Measurements from ENCODE around the gene SEPTIN14.
"Not testable (repeated sequence)": the region's sequence is repeated elsewhere in the genome, so short reads cannot be mapped to it uniquely, and the experiment has no call there.

The SEPTIN14 gene

GRCh38 chr7:55778631-55779030, 83.9 kb downstream of the SEPTIN14 start:
- DNase-seq: no peak

GRCh38 chr7:55776196-55776595, 86.4 kb downstream of the SEPTIN14 start:
- no peak for DNase-seq

GRCh38 chr7:55775051-55775420, 87.5 kb downstream of the SEPTIN14 start:
- no peak for DNase-seq

GRCh38 chr7:55774327-55775050, 88.1 kb downstream of the SEPTIN14 start:
- peak; percentile 94 for DNase-seq

- no peak for DNase-seq
These were observed 91.8 kb downstream of the SEPTIN14 start for GRCh38 chr7:55770778-55771177.

- DNase-seq: not testable (repeated sequence)
These were observed 109.2 kb downstream of the SEPTIN14 start for GRCh38 chr7:55753274-55753862.

- DNase-seq: not testable (repeated sequence)
These were observed 117.8 kb downstream of the SEPTIN14 start for GRCh38 chr7:55744706-55745105.

All from NCI-H1105 treated with DMSO at 0.1 percent for 48 hours (cell line).